Stomach (tissue), 9 donors: ENCODE results near the gene MANBA. TPM values are rescaled to one million over a fixed set of nuclear protein-coding genes. Genes with fewer than 3 reads are reported as not detected.

Source experiments
- DNase-seq, 2 donors: peaks; one replicate each; pipeline versions ENCODE4 v3.0.0 to v3.0.0-alpha.2; 2013 to 2019
- H3K27ac ChIP-seq, 5 donors: fragments of 200-600 bp in 4 of 5; sonication (generic) in 4 of 5; one replicate each; pipeline ENCODE4 v1.5.1; 2013 to 2019; ENCODE audit warnings: mild to moderate bottlenecking in 1 of 5, moderate library complexity in 1 of 5
- H3K27me3 ChIP-seq, 3 donors: fragments of 200-600 bp; sonication (generic); one replicate each; pipeline ENCODE4 v1.5.1; 2017 to 2019; ENCODE audit warnings: mixed run types in 1 of 3
- H3K36me3 ChIP-seq, 4 donors: fragments of 200-600 bp; sonication (generic); 1 replicate in 3 of 4; 2 replicates in 1 of 4; pipeline ENCODE4 v1.5.1; 2016 to 2019
- H3K4me1 ChIP-seq, 4 donors: fragments of 200-600 bp; sonication (generic); one replicate each; pipeline ENCODE4 v1.5.1; 2016 to 2019
- H3K4me3 ChIP-seq, 4 donors: fragments of 200-600 bp; sonication (generic) in 3 of 4; one replicate each; pipeline ENCODE4 v1.5.1; 2016 to 2019; ENCODE audit warnings: mild to moderate bottlenecking in 1 of 4
- H3K9me3 ChIP-seq, 4 donors: fragments of 200-600 bp; sonication (generic); one replicate each; pipeline ENCODE4 v1.5.1; 2016 to 2019
- EP300 ChIP-seq: sonication (generic); formaldehyde crosslinking; IDR thresholded peaks from one replicate; pipeline ENCODE4 v1.6.1; 2017; ENCODE audit warnings: antibody characterized with exemption
- POLR2A ChIP-seq, 4 donors: fragments of 450-650 bp; IDR thresholded peaks; one replicate each; pipeline ENCODE4 v1.6.1; 2016; ENCODE audit warnings: antibody characterized with exemption in 4 of 4, control low read depth in 2 of 4, mild to moderate bottlenecking in 1 of 4, moderate library complexity in 1 of 4
- POLR2AphosphoS5 ChIP-seq, 3 donors: sonication (generic); formaldehyde crosslinking; IDR thresholded peaks; one replicate each; pipeline ENCODE4 v1.6.1; 2016; ENCODE audit warnings: antibody characterized with exemption in 3 of 3
- WGBS, 5 donors: extraction: QIAGEN DNeasy Blood & Tissue Kit in 3 of 5; methylation state at CpG; one replicate each; pipeline versions ENCODE4 v1.1.5 to v1.1.7; 2013 to 2018; 5-methylcytosine and 5-hydroxymethylcytosine counted together
- intact Hi-C: fragments of 100-400 bp; cut with DNase I; formaldehyde crosslinking; loops from one replicate; pipeline ENCODE4 v1.15.1; 2023; ENCODE audit warnings: low total_unique reads
- polyA plus RNA-seq, 3 donors: library from polyadenylated mRNA; stranded (reverse); fragments of 200-250 nt; gene quantifications; one replicate each; pipeline ENCODE4 v1.2.3, GENCODE V29; 2013
- total RNA-seq, 5 donors: library from RNA; depleted of rRNA; stranded (reverse); fragments of >200 nt; gene quantifications; one replicate each; pipeline versions ENCODE4 v1.1.0 to v1.2.3, GENCODE V29; 2014 to 2016
- TF ChIP-seq, protein P1 (sequence below), 7 experiments: fragments of 450-650 bp in 4 of 7; fragments of 200-600 bp in 3 of 7; sonication (generic) in 3 of 7; IDR thresholded peaks; one replicate each; pipeline ENCODE4 v1.5.1; 2016 to 2019; ENCODE audit warnings: antibody characterized with exemption in 7 of 7, control low read depth in 2 of 7, mild to moderate bottlenecking in 1 of 7
- donor health status: healthy with polysubstance abuse.
- donor health status: Bipolar disorder and iron deficiency.
- donor health status: healthy.

Gene MANBA
- total and polyA plus RNA-seq, 8 donors, result 8.4 to 69.4 (median 24.0) TPM

DNA sequence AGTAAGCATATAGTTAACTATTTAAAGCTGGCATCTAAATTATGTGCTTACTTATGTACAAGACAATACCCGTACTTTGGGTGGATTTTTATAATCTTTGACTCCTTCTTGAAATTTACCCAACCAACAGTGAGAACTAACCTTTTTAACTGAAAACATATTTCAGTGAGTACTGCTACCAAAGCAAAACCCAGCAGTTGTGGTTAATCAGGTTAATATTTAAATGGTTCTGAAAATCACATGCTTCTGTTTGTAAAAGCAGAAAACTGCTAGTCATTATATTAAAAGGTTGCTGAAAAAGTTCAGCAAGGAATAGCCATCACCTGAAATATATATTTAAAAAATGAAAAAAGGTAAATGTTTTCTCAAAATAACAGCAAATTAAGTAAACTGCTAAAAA is 46.6 kb upstream of the MANBA start:
- Histone ChIP-seq H3K9me3 (no peaks in the 10 kb centered on the region), H3K36me3 (peaks cover 11 to 85% (median 68%) of the 10 kb centered on the region in 4 donors)

GRCh38 chr4:102799816-102800215 is 39.0 kb upstream of the MANBA start:
- 90 to 98% (median 92%) methylated on average over 2 of the region's 2 CpGs for WGBS, 5 donors
- H3K27ac ChIP-seq, result no peak overlapping the region
- TF ChIP-seq, protein P1, sequence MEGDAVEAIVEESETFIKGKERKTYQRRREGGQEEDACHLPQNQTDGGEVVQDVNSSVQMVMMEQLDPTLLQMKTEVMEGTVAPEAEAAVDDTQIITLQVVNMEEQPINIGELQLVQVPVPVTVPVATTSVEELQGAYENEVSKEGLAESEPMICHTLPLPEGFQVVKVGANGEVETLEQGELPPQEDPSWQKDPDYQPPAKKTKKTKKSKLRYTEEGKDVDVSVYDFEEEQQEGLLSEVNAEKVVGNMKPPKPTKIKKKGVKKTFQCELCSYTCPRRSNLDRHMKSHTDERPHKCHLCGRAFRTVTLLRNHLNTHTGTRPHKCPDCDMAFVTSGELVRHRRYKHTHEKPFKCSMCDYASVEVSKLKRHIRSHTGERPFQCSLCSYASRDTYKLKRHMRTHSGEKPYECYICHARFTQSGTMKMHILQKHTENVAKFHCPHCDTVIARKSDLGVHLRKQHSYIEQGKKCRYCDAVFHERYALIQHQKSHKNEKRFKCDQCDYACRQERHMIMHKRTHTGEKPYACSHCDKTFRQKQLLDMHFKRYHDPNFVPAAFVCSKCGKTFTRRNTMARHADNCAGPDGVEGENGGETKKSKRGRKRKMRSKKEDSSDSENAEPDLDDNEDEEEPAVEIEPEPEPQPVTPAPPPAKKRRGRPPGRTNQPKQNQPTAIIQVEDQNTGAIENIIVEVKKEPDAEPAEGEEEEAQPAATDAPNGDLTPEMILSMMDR (IDR thresholded peaks at IDR 0.05), result no peak
- H3K4me3 ChIP-seq, result no peak overlapping the region
- H3K4me1 ChIP-seq, result peaks cover 0 to 11% (median 4%) of the 10 kb centered on the region in 4 donors
- peaks cover 30 to 100% (median 97%) of the 10 kb centered on the region in 4 donors for H3K36me3 ChIP-seq
- no peak for DNase-seq
- intact Hi-C loops, result no loop called here
- H3K27me3 ChIP-seq, result no peaks in the 10 kb centered on the region
- no peaks in the 10 kb centered on the region for H3K9me3 ChIP-seq

More for the DNA sequence above, 46.6 kb upstream of the MANBA start:
- WGBS, 5 donors, result 59 to 69% (median 65%) methylated on average over 1 of the region's 1 CpG
- Histone ChIP-seq H3K27me3 (no peaks in the 10 kb centered on the region), H3K27ac (no peak overlapping the region), H3K4me1 (peaks cover 0 to 77% (median 41%) of the 10 kb centered on the region in 4 donors), H3K4me3 (no peak overlapping the region)
- TF ChIP-seq, protein P1 (IDR thresholded peaks at IDR 0.05), result no peak
- no peak for TF ChIP-seq POLR2AphosphoS5 (IDR thresholded peaks at IDR 0.05)
- TF ChIP-seq POLR2A (IDR thresholded peaks at IDR 0.05), result no peak
- TF ChIP-seq EP300, result no peak
- no peak for DNase-seq
- intact Hi-C loops, result no loop called here

GRCh38 chr4:102794999-102795398 is 34.2 kb upstream of the MANBA start:
- H3K4me1 ChIP-seq, result no peaks in the 10 kb centered on the region
- DNase-seq, result no peak
- H3K27me3 ChIP-seq, result no peaks in the 10 kb centered on the region
- intact Hi-C loops, result no loop called here
- WGBS, 5 donors, result 93 to 98% (median 97%) methylated on average over 2 of the region's 2 CpGs
- no peak overlapping the region for H3K4me3 ChIP-seq
- H3K36me3 ChIP-seq, result peaks cover 16 to 85% (median 79%) of the 10 kb centered on the region in 4 donors
- TF ChIP-seq, protein P1 (IDR thresholded peaks at IDR 0.05), result no peak
- no peak for TF ChIP-seq EP300
- TF ChIP-seq POLR2AphosphoS5 (IDR thresholded peaks at IDR 0.05), result no peak
- no peak for TF ChIP-seq POLR2A (IDR thresholded peaks at IDR 0.05)
- no peaks in the 10 kb centered on the region for H3K9me3 ChIP-seq
- no peak overlapping the region for H3K27ac ChIP-seq

DNA sequence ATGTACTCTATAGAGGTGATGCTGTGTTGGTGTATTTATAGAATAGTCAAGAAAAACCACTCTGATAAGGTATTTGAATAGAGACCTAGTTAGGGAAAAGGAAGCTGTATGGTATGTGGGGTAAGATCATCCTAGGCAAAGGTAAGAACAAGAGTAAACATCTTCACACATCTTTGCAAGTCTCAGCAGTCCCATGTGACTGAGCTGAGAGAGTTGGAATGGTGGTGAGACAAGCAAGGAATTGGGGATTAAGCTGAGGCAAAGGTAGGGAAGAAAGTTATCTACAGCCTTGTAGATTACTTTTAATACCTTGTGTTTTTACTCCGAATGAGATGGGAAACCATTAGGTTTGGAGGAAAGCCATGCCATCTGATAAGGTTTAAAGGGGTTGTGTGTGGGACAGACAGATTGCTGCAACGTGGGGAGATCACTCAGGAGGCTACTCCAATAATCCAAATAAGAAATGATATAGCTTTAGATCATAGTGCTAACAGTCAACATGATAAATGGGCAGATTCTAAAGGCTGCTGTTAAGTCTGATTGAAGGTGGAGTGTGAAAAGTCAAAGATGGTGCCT is 31.7 kb upstream of the MANBA start:
- intact Hi-C loops, result no loop called here
- H3K9me3 ChIP-seq, result no peaks in the 10 kb centered on the region
- WGBS, 5 donors, result 62 to 82% (median 69%) methylated on average over 2 of the region's 2 CpGs
- peaks cover 0 to 7% (median 2%) of the 10 kb centered on the region in 4 donors for H3K4me1 ChIP-seq
- H3K27me3 ChIP-seq, result no peaks in the 10 kb centered on the region
- H3K27ac ChIP-seq, result no peak overlapping the region
- no peak overlapping the region for H3K4me3 ChIP-seq
- DNase-seq, result no peak
- TF ChIP-seq POLR2AphosphoS5 (IDR thresholded peaks at IDR 0.05), result no peak
- TF ChIP-seq, protein P1 (IDR thresholded peaks at IDR 0.05), result no peak
- TF ChIP-seq EP300, result no peak
- TF ChIP-seq POLR2A (IDR thresholded peaks at IDR 0.05), result no peak
- H3K36me3 ChIP-seq, result peaks cover 6 to 59% (median 53%) of the 10 kb centered on the region in 4 donors
